HG03039 (cell line): ENCODE results near the gene CDC7.
A peak's percentile ranks its signal among the peaks of the same experiment; 100 is the strongest.
"Not testable (repeated sequence)": the region's sequence is repeated elsewhere in the genome, so short reads cannot be mapped to it uniquely, and the experiment has no call there.

Experiments
- ATAC-seq: cut with Tn5 transposase; IDR thresholded peaks from one replicate; pipeline ENCODE4 v1.9.1; 2021; ENCODE audit warnings: mild to moderate bottlenecking, moderate library complexity; ENCODE audit not compliant: unreplicated experiment

CDC7 gene

DNA sequence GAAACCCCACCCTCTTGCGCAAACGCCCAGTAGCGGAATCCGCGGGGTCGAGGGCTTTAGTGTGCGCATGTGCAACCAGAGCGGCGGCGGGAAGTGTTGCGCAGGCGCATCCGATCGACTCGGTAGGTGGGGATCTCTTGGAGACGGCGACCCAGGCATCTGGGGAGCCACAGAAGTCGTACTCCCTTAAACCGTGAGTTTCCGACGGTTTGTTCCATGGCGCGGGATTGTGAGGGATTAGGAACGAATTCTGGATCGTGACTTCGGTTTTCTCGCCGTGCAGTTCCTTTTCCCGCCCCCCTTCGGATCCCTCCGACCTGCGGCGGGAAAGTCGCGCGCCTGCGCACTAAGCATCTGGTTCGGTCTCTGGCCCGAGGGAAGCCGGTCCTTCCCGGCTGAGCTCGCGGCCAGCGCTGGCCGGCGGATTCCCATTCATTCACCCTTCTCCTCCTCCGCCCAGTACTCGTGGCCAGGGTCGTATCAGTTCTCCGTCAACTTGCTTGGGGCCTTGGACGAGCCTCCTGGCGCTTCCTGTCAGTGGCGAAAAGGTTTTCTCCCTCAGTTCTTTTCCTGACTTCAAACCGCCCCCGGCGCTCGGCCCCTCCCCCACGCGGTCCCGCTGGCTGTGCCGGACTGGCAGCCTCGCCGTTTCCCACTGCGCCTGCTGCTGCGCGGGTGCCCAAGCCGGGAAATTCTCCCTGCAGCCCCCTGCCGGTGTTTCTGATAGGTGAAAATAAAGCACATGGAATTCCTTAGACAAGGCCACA, at the start of gene CDC7:
CDC7 (plus strand) TSS at position 96 of the 767 bp plus-strand sequence. CDS start 866 bp downstream, outside the sequence.
- ATAC-seq: peak; percentile 72

DNA sequence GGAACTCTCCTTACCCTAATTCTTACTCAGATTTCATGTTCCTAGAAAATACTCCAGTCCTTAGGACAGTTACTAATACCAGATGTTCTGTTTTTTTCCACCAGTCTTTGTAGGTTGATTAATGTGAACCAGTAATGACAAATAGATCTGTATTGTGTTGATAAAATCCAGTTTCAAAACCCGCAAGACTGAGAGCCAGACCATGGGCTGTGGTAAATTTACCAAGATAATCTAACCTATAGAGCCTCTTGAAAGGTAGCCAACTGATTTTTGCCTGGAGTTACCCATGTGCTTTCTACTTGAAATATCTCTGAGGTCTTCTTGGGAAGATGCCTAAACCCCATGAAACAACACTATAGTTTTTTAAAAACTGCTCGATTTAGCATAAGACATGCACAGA, 46.5 kb upstream of the CDC7 start:
- no peak for ATAC-seq

DNA sequence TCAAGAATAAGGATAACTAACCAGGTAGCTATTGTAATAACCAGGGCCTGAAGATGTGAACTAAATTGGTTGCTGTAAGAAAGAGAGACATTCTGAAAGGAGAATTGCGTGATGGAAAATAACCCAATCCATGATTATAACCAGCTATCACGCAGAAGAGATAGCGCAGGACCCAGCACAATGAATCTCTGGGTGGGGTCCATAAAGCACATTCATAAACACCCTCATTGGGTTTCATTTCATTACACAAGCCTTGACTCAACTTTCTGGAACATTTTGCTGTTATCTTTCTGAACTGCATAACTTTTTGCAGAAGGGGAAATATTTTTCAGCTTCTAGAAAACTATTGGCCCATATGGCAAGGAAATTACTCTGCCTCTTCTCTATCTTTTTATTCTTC, 45.3 kb upstream of the CDC7 start:
- ATAC-seq: no peak

DNA sequence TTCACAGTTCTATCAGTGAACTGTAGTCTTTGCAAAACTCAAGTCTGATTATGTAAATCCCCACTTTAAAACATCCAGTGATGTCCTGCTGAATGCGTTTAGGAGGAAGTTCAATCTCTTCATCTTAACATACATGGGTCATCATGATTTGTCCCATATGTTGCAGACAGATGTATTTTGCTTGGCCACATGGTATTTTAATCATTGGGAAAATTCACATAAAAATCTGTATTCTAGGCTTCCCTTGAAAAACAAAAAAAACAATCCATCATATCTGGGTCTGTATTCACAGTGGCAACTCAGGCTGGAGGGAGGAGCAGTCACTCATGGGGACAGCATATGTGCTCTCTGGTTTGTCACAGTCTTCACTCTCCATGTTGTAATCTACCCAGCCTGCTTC, 44.8 kb upstream of the CDC7 start:
- ATAC-seq: no peak

DNA sequence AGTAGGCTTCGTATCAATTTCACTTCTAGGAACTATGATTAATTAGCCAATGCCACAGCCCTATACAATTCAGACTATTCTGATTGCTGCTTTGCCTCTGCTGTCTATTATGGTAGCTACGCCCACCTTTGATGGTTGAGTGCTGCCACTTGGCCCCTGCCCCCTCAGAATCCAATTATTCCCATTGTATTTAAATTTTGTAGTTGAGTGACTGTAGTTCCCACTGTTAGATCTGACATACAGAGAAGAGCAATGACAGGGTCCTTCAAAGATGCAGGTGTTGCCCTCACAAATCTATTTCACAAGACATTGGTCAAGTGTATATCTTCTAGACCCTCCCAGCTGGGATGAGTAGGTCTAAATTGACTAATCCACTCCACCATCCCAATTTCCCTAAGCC, 35.3 kb upstream of the CDC7 start:
- not testable (repeated sequence) for ATAC-seq

DNA sequence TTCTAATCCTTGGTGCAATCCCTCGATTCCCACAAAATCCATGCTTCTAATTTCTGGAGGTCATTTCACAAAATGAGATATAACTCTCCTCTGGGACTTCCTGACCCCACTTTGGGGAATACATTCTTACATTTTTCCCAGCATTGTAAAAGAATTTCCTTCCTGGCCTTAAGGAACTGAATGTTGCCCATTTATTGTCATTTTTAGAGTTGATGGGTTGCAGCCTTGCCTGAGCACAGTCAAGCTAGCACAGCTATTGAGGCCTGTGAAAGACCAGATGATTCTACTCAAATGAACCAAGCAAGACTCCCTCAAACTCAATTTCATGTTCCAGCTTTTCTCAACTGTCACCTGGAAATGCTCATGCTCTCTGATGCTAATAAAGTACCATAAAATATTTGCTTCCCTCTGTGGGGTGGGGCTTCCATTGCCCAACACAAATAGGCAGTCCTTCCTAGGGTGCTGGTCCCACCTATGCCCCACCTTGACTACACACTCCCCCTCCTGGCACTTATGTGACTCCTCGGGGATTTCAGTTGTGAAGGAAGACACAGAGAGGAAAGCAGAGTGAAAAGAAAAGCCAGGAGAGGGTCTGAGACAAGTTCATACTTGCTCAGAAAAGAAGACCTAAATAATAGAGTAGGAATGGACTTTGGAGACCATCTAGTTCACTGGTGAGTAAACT, 24.0 kb upstream of the CDC7 start:
- no peak for ATAC-seq

DNA sequence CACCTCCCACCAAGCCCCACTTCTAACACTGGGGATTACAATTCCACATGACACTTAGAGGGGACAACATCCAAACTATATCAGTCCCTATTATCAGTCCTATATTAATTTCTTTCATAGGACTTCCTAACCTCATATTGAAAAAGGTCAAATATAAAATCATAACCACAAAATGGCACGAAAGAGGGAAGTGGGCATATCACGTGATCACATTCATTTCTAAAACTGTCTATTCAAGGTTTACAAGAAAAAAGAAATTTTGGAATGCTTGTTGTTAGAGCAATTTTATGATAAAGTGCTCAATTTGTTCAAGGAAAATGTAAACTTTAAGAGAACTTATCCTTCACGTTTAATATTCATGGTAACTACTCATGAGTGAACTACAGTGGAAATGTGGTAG, 13.2 kb upstream of the CDC7 start:
- ATAC-seq: no peak

DNA sequence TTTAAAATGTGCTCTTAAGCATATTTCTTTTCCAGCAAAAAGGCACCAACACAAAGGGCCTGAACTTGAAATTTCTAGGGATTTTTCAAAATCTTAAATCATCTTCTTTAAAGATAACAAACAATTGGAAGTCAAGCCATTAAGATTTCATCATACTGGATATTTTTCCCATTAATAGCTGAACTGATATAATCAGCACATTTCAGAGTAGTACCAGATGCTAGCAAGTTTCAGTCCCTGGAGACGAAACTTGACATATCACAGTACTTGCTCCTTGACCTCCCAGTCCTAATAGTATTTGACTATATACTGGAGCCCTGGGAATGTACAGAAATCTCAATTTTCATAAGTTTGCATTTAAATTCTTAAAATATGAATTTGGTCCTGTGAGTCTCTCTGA, 10.2 kb upstream of the CDC7 start:
- no peak for ATAC-seq

DNA sequence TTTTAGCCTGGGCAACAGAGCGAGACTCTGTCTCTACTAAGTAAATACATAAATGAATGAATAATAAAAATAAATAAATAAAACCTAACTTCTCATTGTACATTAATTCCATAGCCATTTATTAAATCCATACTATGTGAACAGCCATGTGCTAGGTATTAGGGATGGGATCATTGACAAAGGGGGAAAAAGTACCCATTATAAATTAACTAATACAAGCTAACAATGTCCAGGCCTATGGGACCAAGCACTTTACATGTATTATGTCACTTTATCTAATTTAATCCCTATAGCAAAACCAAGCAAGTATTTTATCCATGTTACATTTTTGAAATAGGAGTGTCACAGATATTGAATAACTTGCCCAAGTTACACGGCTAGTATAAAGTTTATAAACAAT, 2.6 kb upstream of the CDC7 start:
- ATAC-seq: no peak

DNA sequence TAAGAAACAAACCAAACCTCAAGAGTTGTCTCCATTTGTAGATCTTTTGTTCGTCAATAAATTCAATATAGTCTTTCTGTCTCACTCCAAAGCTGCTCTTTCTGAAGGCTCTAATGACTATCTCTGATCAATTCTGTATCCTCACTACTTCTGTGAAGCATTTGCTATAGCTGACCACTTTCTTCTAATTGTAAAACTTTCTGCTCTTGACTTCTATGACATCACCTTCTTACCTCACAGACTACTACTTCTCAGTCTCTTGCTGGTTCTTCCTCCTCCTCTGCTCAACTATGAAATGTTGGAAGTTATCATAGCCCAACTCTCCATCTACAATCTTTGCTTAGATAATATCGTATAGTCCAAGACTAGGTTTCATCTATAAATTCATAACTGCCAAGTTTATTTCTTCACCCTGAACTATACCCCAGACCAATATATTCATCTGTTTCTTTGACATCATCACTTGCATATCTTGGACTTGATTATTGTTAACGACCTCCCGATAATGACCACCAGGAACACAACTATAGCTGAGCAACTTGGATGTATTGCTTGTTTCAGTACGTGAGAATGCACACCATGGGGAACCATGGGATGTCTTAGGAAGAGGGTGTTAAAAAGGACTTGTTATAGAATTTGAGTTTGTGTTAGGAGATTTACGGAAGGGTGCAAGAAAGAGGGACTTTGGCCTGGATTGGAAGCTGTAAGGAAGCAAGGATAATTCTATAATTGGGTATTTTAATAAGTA, 2.0 kb upstream of the CDC7 start:
- no peak for ATAC-seq

DNA sequence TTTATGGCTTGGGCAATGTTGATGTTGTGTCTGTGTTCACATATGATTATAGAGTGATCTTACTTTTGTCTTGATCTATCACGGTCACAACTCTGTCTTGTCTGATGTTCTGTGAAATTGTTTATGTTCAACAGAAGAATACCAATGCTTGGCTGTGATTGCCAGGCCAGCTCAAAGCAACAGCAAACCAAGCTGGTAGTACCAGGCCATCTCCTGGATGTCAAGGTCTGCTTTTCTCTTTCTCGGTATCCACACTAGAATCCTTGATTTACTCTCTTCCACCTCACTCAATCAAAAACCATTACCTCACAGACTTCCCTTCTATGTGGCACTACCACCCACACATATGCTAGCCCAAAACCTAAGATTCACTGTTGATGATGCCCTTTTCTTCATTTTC, 1.3 kb upstream of the CDC7 start:
- ATAC-seq: no peak

DNA sequence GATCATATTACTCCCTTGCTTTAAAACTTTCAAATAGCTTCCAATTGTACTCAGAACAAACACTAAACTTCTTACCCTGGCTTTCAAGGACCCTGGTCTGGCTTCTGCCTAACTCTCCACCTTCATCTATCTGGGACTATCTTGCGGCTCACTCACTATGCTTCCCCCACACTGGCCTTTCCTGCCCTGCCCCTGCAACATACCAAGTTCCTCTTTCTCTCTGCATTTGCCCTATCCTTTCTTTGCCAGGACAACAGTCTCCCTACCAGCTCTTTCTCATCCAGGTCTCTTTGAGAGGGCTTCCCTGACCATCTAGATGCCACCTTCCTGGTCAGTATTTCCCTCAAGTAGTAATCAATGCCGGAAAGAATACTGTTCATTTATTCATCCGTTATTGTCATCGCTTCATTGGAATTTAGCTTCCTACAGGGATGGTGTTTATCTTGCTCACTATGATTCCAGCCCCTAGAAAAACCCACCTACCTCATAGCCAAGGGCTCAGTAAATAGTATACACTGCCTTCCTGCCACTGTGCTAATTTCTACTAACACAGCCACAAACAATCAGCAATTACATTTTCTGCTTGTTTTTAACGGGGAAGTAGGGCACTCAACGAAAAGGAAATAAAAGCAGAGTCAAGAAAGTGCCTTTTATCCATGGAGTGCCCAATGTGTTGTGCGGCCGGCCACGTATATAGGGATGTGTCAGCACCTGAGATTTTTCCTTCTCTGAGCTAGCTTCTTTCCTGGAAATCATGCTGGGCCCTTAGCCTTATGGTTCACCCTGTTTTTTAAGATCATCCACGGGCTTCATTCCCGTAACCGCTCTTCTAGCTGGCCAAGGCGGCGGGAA, 521 bp upstream of the CDC7 start:
- ATAC-seq: peak; percentile 13

DNA sequence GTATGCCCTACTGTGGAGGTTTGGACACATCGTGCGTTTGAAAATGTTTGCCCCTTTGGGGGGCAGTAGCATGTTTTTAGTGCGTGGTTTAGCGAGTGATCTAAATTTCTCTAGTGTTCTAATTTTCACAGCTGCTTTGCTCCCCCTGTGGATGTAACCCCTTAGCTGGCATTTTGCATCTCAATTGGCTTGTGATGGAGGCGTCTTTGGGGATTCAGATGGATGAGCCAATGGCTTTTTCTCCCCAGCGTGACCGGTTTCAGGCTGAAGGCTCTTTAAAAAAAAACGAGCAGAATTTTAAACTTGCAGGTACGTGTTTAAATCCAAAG, 836 bp downstream of the CDC7 start:
- ATAC-seq: no peak

DNA sequence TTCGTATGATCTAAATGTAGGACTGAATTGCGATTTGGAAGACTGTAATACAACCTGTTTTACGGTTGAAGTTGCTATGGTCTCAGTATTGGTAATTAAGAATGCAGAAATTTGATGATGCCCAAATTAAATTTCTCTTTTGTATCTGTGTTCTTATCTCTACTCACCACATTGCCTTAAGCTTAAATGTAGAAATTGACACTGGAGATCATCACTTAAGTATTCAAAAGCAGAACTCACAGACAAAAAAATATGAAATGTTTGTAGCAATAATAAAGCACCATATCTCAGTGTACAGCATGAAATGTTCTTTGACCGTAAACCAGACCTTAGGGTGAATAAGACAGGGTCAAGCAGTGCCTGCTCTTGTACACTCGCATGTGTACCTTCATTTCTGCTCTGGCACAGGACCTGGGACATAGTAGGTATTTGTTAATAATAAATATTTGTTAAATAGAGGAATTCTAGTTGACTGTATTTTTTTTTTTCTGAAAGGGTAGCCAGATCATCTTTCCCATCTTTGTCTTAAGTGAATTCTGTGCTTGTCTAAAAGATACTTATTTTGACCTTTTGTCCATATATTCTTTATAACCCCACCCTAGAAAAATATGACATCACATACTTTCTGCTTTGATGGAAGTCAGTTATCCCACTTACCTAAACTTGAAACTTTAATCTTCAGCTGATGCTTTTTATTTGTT, 1.5 kb downstream of the CDC7 start:
- ATAC-seq: no peak

DNA sequence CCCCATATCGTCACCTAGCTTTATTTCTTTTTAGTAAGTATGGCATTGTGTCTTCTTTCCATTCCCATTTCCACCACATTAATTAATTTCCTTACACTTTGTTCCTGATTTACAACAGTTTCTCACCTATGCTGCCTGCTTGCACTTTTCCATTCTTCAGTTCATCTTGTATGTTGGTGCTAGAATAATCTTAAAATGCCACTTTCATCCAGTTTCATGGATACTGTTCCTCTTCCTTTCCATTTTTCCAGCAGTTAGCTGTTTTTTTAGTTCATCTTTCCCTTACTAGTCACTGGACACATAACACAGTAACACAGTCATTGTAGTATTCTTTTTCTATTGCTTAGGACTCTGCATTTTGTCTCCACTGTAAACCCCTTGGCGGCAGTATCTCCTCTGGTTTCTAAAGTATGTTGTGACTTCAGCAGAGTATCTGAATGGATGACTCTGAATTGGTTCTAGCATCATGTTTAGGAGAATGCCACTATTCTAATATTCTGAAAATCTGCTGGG, 2.1 kb downstream of the CDC7 start:
- ATAC-seq: no peak

DNA sequence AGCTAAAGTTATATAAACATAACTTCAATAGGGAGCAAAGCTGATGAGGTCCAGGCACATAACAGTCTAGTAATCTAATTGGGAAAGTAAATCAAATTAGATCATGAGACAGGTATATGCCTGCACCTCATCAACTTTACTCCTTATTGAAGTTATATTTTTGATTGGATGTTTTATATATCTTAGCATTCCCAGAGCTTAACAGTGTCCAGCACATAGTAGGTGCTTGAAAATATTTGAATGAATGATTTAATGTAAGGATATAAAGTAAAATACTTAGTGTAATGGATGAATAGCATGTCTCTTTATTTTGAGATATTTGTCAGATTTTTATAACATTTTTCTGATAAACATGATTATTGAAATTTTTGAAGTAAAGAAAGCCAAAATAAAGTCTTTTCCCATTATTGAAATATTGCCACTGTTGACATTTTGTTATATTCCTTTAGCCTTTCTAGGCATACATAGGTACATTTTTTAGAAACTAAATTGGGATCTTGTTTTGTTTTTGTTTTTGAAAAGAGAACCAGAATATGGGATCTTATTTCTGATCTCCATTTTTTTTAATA, 2.8 kb downstream of the CDC7 start:
- ATAC-seq: no peak

DNA sequence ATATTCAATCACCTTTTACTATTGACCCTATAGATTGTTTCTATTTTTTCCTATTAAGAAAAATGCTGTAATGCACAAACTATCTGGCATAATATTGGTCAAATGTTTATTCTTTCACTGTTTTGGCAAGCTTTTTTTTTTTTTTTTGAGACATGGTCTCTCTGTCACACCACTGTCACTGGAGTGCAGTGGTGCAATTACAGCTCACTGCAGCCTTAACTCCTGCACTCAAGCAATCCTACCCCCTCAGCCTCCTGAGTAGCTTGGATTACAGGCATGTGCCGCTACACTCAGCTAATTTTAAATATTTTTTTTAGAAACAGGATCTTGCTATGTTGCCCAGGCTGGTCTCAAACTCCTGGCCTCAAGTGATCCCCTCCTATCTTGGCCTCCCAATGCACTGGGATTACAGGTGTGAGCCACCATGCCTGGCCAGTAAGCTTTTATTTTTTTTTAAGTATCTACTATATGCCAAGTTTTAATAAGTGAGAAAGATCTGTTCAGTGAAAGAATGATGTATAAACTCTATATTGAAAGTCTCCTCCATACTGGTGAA, 3.4 kb downstream of the CDC7 start:
- ATAC-seq: no peak

DNA sequence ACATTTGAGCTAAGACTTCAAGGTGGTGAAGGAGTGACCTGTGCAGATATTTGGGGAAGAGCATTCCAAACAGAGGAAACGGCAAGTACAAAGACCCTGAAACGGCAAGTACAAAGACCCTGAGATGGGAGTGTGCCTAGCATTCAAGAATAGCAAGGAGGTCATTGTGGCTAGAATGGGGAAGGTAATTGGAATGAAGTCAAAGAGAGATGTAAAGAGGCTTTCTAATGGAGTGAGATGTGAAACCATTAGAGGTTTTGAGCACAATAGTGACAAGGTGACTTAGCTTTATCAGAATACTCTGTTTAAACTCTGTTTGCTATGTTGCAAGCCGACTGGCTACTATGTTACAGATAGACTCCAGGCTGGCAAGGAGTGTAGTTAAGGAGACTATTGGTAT, 4.4 kb downstream of the CDC7 start:
- ATAC-seq: no peak

DNA sequence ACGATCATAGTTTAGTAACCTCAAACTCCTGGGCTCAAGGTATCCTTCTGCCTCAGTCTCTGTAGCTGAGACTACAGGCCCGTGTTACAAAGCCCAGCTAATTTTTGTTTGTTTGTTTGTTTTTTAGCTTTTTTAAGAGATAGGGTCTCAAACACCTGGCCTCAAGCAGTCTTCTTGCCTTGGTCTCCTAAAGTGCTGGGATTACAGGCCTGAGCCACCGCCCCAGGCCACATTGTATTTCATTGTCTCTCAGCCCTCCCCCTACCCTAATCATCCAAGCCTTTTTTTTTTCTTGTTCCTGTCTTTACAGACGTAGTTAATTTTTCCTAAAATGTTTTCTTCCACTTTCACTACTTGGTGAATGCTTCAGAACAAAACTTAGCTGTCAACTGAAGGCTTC, 5.4 kb downstream of the CDC7 start:
- ATAC-seq: no peak

DNA sequence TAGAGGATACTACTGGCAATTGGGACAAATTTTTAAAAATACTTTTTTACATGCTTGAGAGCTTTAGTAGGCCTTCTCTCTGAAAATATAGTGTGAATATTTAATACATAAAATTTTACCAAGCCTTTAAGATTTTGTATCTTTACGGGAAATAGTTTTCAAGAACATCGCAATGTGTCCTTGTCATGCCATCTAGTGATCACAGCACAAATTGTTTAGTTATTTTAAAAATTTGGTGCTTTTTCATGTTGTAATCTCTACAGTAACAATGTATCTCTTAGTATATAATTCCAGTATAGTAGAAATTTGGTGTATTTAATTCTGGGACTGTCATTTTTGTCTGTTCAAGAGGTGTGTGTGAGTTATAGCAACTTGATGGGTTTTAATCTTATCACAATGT, 6.7 kb downstream of the CDC7 start:
- no peak for ATAC-seq
